ENCODE data around the gene AP3S1.
"Not testable (repeated sequence)": the region's sequence is repeated elsewhere in the genome, so short reads cannot be mapped to it uniquely, and the experiment has no call there.

AP3S1 gene

DNA sequence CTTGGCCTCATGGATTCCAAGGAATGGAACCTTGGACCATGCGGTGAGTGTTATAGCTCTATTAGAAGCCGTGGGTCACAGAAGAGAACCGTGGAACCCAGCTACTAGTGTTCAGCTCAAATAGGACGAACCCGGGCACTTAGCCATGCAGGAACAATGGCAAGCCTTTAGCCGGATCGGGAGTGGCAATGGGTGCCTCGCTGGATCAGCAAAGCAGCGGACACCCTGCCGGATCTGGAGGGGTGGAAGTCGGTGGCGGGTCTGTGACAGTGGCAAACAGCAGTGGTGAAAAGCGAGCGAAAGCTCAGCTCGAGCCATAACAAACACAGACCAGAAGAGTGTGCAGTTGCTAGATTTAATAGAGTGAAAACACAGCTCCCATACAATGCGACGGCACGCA is 22.9 kb upstream of the AP3S1 start:
- TF ChIP-seq, protein P1, sequence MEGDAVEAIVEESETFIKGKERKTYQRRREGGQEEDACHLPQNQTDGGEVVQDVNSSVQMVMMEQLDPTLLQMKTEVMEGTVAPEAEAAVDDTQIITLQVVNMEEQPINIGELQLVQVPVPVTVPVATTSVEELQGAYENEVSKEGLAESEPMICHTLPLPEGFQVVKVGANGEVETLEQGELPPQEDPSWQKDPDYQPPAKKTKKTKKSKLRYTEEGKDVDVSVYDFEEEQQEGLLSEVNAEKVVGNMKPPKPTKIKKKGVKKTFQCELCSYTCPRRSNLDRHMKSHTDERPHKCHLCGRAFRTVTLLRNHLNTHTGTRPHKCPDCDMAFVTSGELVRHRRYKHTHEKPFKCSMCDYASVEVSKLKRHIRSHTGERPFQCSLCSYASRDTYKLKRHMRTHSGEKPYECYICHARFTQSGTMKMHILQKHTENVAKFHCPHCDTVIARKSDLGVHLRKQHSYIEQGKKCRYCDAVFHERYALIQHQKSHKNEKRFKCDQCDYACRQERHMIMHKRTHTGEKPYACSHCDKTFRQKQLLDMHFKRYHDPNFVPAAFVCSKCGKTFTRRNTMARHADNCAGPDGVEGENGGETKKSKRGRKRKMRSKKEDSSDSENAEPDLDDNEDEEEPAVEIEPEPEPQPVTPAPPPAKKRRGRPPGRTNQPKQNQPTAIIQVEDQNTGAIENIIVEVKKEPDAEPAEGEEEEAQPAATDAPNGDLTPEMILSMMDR (IDR thresholded peaks at IDR 0.05; ENCODE audit: control insufficient read depth, insufficient read depth, low read depth, low read length, missing control alignments): no peak
- H3K4me3 ChIP-seq (ENCODE audit: control insufficient read depth, low read depth, low read length): no peak overlapping the region
- no peak for DNase-seq (ENCODE audit: low read depth)

DNA sequence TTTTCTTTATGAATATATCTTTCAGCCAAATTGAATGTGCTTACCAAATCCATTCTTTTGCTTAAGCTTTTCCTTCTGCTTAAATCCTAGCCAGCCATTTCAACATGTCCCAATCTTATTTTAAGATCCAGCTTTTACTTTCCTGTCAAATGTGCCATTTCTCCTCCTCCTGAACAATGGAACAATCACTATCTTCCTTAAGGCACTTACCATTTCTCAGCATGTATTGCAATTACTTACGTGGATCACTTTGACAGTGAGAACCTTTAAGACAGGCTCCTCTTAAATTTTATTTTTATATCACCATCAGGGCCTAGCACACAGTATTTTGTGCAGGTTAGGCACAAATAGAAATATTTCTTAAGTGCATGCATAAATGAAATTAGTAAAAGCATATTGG is 20.9 kb upstream of the AP3S1 start:
- TF ChIP-seq, protein P1 (IDR thresholded peaks at IDR 0.05; ENCODE audit: control insufficient read depth, insufficient read depth, low read depth, low read length, missing control alignments): no peak
- DNase-seq (ENCODE audit: low read depth): no peak
- no peak overlapping the region for H3K4me3 ChIP-seq (ENCODE audit: control insufficient read depth, low read depth, low read length)

DNA sequence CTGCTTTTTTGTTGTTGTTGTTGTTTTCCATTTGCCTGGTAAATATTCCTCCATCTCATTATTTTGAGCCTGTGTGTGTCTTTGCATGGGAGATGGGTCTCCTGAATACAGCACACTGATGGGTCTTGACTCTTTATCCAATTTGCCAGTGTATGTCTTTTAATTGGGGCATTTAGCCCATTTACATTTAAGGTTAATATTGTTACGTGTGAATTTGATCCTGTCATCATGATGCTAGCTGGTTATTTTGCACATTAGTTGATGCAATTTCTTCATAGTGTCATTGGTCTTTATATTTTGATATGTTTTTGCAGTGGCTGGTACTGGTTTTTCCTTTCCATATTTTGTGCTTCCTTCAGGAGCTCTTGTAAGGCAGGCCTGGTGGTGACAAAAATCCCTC is 16.8 kb upstream of the AP3S1 start:
- DNase-seq (ENCODE audit: low read depth); H3K4me3 ChIP-seq (ENCODE audit: control insufficient read depth, low read depth, low read length): not testable (repeated sequence)

DNA sequence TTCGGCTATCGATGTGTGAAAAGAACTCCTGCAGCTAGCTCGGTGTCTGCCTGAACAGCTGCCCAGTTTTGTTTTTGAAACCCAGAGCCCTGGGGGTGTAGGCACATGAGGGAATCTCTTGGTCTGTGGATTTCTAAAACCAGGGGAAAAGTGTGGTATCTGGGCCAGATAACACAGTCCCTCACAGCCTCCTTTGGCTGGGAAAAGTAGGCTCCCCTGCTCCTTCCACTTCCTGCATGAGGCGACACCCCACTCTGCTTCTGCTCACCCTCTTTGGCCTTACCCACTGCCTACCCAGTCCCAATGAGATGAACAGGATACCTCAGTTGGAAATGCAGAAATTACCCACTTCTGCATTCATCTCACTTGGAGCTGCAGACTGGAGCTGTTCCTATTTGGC is 15.8 kb upstream of the AP3S1 start:
- TF ChIP-seq, protein P1 (IDR thresholded peaks at IDR 0.05; ENCODE audit: control insufficient read depth, insufficient read depth, low read depth, low read length, missing control alignments): no peak
- DNase-seq (ENCODE audit: low read depth): no peak
- H3K4me3 ChIP-seq (ENCODE audit: control insufficient read depth, low read depth, low read length): no peak overlapping the region

DNA sequence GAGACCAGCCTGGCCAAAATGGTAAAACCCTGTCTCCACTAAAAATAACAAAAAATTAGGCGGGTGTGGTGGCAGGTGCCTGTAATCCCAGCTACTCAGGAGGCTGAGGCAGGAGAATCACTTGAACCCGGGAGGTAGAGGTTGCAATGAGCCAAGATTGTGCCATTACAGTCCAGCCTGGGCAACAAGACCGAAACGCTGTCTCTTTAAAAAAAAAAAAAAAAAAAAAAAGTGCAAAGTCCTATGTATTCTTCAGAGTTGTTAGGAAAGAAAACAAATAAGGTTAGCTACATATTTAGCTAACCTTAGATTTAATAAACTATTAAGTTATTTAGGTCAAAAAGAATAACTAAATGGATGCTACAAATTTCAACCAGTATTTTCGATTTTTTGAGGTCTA is 11.8 kb upstream of the AP3S1 start:
- H3K4me3 ChIP-seq (ENCODE audit: control insufficient read depth, low read depth, low read length): no peak overlapping the region
- TF ChIP-seq, protein P1 (IDR thresholded peaks at IDR 0.05; ENCODE audit: control insufficient read depth, insufficient read depth, low read depth, low read length, missing control alignments): no peak
- no peak for DNase-seq (ENCODE audit: low read depth)

DNA sequence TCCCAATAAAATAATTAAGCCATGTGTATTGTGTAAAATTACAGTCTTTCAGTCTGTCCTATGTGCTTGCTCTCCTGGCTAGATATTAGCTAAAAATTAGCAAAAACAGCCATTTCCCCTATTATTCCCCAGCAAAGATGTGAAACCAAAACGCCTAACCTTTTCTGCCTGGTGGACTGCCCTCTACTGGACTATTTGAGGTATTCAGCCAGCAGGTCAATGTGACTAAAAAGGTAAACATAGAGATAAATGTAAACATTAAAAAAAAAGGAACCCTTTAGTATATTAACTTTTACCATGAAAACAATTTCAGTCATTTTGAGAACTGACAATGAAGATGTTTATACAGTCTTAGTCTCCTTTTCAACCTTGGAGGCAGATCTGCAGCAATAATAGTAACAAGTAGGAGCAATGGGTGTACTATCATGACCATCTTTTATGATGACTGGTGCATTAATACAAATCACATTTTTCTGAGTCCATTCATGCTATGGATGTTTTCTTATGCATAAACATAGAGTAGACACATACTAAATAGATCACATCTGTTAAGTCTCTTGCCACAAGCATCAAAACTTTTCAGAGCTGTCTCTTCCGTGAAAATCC is 10.5 kb upstream of the AP3S1 start:
- no peak for DNase-seq (ENCODE audit: low read depth)
- no peak overlapping the region for H3K4me3 ChIP-seq (ENCODE audit: control insufficient read depth, low read depth, low read length)
- TF ChIP-seq, protein P1 (IDR thresholded peaks at IDR 0.05; ENCODE audit: control insufficient read depth, insufficient read depth, low read depth, low read length, missing control alignments): peak; percentile 81

DNA sequence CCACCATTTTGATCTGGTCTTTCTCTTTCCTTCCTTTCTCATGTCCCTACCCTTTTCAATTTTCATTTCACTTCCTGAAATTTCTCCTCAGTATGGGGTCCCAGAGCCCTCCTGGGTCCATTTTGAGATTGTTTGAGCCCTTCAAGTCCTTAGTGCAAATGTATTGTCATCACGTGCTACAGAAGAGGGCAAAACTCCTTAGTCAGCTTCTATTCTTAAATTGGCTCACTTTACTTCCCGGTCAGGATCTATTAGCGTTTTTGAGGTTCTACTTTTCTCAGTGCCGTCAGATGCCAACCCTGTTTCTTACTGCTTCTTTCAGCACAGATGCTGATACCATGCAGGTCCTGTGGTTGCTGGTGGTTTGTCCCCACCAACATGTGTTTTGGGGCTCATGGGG is 6.3 kb upstream of the AP3S1 start:
- TF ChIP-seq, protein P1 (IDR thresholded peaks at IDR 0.05; ENCODE audit: control insufficient read depth, insufficient read depth, low read depth, low read length, missing control alignments): no peak
- DNase-seq (ENCODE audit: low read depth): no peak
- no peak overlapping the region for H3K4me3 ChIP-seq (ENCODE audit: control insufficient read depth, low read depth, low read length)

All from AG09309 (cell line).